Activated gamma-delta T cell (primary cell): ENCODE measurements around the gene ABCA5.
"Not testable (repeated sequence)": the region's sequence is repeated elsewhere in the genome, so short reads cannot be mapped to it uniquely, and the experiment has no call there.

Experiments used
- DNase-seq: peaks from one replicate; lab custom pipeline; 2025; lab: John Stamatoyannopoulos, UW

ABCA5 gene

DNA sequence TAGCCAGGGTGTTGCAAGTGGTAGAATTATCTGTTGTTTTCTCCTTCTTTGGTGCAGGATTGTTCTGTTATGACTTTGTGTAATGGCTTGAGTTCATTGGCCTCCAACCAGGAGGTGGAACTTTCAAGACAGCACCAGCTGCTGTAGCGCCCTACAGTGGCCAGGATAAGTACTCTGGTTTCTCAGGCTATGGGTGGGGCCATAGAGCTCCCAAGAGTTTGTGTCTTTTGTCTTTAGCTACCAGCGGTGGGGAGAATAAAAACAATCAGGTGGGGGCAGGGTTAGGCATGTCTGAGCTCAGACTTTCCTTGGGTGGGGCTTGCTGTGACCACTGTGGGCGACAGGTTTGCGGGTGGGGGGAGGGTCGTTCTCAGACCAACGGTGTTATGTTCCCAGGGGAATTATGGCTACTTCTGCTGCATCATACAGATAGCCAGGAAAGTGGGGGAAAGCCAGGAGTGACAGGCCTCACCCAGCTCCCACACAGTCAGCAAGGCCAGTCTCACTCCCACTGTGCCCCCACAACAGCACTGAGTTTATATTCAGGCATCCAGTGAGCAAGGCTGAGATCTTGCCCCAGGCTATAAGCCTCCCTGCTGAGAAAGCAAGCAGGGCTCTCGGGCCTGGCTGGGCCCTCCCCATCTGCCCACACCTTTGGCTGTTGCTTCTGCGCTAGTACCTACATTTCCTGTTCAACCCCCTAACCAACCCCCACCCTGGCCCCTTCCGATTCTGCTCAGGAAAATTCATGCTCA lies 113.7 kb downstream of the ABCA5 start:
- DNase-seq = no peak

DNA sequence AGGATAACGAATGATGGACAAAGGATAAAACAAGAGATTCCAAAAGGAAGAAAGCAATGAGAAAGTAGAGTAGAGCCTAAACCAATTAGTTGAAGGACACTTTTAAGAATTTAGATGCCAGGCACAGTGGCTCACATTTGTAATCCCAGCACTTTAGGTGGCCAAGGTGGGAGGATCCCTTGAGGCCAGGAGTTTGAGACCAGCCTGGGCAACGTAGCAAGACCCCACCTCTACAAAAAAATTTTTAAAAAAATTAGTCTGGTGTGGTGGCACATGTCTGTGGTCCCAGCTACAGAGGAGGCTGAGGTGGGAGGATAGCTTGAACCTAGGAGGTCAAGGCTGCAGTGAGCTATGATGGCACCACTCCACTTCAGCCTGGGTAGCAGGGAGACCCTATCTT lies 118.3 kb downstream of the ABCA5 start:
- DNase-seq = no peak

DNA sequence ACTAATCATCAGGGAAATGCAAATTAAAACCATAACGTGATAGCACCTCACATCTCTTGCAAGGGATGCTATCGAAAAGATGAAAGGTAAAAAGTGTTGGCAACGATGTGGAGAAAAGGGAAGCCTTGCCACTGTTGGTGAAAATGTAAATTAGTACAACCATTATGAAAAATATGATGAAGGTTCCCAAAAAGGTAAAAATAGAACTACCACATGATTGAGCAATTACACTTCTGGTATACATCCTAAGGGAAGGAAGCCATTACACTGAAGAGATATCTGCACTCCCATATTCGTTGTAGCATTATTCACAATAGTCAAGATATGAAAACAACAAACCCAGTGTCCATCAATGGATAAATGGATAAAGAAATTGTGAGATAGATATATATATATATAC lies 119.8 kb downstream of the ABCA5 start:
- DNase-seq = no peak

DNA sequence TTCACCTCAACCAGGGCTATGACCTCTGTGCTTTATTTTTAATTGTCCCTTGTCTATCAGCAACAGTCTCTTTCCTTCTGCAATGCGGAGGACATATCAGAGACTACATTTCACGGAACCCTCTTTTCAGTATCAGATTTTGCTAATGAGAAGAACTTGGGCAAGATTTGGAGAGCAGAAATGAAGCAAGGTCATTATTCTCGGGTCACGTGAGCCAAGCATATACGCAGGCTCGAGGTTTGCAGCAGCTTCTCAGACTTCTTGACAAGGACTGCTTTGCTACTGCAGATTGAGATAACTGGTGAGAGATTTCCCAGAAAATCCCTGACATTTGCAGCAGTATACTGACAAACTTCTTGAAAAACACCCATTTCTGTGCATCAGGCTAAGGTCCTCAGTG lies 128.7 kb downstream of the ABCA5 start:
- no peak for DNase-seq

DNA sequence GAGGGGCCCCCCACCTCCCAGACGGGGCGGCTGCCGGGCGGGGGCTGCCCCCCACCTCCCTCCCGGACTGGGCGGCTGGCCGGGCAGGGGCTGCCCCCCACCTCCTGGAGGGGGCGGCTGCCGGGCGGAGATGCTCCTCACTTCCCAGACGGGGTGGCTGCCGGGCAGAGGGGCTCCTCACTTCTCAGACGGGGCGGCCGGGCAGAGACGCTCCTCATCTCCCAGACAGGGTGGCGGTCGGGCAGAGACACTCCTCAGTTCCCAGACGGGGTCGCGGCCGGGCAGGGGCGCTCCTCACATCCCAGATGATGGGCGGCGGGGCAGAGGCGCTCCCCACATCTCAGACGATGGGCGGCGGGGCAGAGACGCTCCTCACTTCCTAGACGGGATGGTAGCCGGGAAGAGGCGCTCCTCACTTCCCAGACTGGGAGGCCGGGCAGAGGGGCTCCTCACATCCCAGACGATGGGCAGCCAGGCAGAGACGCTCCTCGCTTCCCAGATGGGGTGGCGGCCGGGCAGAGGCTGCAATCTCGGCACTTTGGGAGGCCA lies 130.8 kb downstream of the ABCA5 start:
- DNase-seq = not testable (repeated sequence)
